GM23248 (cell line): ENCODE measurements around the gene PHTF1.

Experiments used
- EZH2 ChIP-seq: fragments of 200-600 bp; sonication (generic); IDR thresholded peaks from 2 replicates; pipeline ENCODE4 v1.6.1; 2018; ENCODE audit warnings: antibody characterized with exemption, mild to moderate bottlenecking; ENCODE audit not compliant: insufficient read depth, poor library complexity, severe bottlenecking
- EZH2phosphoT487 ChIP-seq: fragments of 200-600 bp; sonication (generic); IDR thresholded peaks from 2 replicates; pipeline ENCODE4 v1.6.1; 2018; ENCODE audit warnings: antibody characterized with exemption, moderate library complexity, mild to moderate bottlenecking, low read depth; ENCODE audit not compliant: insufficient read depth

DNA sequence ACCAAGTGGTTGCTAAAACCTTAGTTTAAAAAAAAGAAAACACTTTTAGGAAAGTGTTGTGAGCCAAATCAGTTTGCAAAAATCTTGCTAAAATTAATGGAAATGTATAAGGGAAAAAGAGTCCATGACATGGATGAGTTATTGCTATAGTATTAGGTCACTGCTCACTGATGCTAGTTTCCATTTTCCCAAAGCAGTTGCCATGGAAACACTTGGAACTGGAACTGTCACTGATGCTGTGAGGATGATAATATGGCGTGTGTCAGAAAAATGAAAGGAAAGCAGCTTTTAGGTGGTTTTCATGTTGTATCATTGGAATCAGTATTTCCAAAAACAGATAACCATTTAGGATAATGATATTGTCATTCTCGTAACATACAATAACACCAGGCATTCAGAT is 104.4 kb downstream of the PHTF1 start:
- TF ChIP-seq EZH2 (no peak), EZH2phosphoT487 (no peak)
